ENCODE results near the gene R3HDM2. TPM values are rescaled to one million over a fixed set of nuclear protein-coding genes. Genes with fewer than 3 reads are reported as not detected.

R3HDM2 gene
- total and polyA plus RNA-seq, 4 donors, result 18.1 to 60.7 (median 30.6) TPM

DNA sequence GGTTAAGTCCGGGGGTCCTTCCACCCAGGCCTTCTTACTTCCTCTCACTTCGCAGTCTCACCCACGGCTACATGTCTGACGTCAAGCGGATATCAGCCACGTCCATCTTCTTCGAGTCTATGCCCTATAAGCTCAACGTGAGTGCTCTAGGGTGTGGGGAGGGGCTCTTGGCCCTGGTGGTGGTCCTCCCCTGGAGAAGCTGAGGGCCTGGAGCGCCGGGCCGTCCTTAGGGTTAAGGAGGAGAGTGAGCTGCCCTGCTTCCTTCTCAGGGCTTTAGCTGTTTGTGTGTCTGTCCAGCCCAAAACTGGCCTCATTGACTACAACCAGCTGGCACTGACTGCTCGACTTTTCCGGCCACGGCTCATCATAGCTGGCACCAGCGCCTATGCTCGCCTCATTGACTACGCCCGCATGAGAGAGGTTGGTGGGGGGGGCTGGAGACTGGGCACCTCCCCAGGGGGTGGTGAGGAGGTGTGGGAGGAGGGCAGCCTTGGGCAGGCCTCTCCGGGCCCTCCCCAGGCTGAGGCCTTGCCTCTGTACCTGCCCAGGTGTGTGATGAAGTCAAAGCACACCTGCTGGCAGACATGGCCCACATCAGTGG is 198.6 kb downstream of the R3HDM2 start:
- peaks cover 4 to 22% (median 18%) of the 10 kb centered on the region in 3 donors for H3K27me3 ChIP-seq (ENCODE audit: control insufficient read depth in 3 of 3, insufficient read depth in 3 of 3, low read length in 2 of 3)
- no peak overlapping the region for H3K4me3 ChIP-seq
- peaks cover 0 to 40% (median 14%) of the 10 kb centered on the region in 5 donors for H3K4me1 ChIP-seq (ENCODE audit: control insufficient read depth in 5 of 5, insufficient read depth in 5 of 5, low read length in 5 of 5)
- H3K9me3 ChIP-seq (ENCODE audit: control insufficient read depth in 4 of 4, insufficient read depth in 3 of 4, low read length in 3 of 4), result no peaks in the 10 kb centered on the region
- no peak overlapping the region for H3K9ac ChIP-seq (ENCODE audit: insufficient read depth in 1 of 2, low read length in 2 of 2)
- TF ChIP-seq, protein P1, sequence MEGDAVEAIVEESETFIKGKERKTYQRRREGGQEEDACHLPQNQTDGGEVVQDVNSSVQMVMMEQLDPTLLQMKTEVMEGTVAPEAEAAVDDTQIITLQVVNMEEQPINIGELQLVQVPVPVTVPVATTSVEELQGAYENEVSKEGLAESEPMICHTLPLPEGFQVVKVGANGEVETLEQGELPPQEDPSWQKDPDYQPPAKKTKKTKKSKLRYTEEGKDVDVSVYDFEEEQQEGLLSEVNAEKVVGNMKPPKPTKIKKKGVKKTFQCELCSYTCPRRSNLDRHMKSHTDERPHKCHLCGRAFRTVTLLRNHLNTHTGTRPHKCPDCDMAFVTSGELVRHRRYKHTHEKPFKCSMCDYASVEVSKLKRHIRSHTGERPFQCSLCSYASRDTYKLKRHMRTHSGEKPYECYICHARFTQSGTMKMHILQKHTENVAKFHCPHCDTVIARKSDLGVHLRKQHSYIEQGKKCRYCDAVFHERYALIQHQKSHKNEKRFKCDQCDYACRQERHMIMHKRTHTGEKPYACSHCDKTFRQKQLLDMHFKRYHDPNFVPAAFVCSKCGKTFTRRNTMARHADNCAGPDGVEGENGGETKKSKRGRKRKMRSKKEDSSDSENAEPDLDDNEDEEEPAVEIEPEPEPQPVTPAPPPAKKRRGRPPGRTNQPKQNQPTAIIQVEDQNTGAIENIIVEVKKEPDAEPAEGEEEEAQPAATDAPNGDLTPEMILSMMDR (IDR thresholded peaks at IDR 0.05; ENCODE audit: control extremely low read depth, extremely low read depth), result no peak
- ATAC-seq (ENCODE audit: insufficient read depth, low FRiP score), result no peak
- H3K36me3 ChIP-seq (ENCODE audit: control insufficient read depth in 4 of 4, insufficient read depth in 4 of 4, low read length in 4 of 4), result peaks cover 0 to 38% (median 17%) of the 10 kb centered on the region in 4 donors
- no peak overlapping the region for H3K27ac ChIP-seq (ENCODE audit: low read depth in 1 of 2, low read length in 1 of 2)
- DNase-seq, result no peak
- 93 to 95% methylated on average over 19 of the region's 19 CpGs for WGBS, 2 donors

- 96 to 97% methylated on average over 13 of the region's 13 CpGs for WGBS, 2 donors
- H3K9me3 ChIP-seq (ENCODE audit: control insufficient read depth in 4 of 4, insufficient read depth in 3 of 4, low read length in 3 of 4), result peaks cover 0 to 2% (median 0%) of the 10 kb centered on the region in 4 donors
- H3K4me3 ChIP-seq, result no peak overlapping the region
- ATAC-seq (ENCODE audit: insufficient read depth, low FRiP score), result no peak
- peaks cover 4 to 24% (median 17%) of the 10 kb centered on the region in 3 donors for H3K27me3 ChIP-seq (ENCODE audit: control insufficient read depth in 3 of 3, insufficient read depth in 3 of 3, low read length in 2 of 3)
- H3K27ac ChIP-seq (ENCODE audit: low read depth in 1 of 2, low read length in 1 of 2), result no peak overlapping the region
- H3K4me1 ChIP-seq (ENCODE audit: control insufficient read depth in 5 of 5, insufficient read depth in 5 of 5, low read length in 5 of 5), result peaks cover 0 to 37% (median 16%) of the 10 kb centered on the region in 5 donors
- no peak overlapping the region for H3K9ac ChIP-seq (ENCODE audit: insufficient read depth in 1 of 2, low read length in 2 of 2)
- no peak for DNase-seq
- TF ChIP-seq, protein P1 (IDR thresholded peaks at IDR 0.05; ENCODE audit: control extremely low read depth, extremely low read depth), result no peak
- peaks cover 0 to 38% (median 17%) of the 10 kb centered on the region in 4 donors for H3K36me3 ChIP-seq (ENCODE audit: control insufficient read depth in 4 of 4, insufficient read depth in 4 of 4, low read length in 4 of 4)
Measured at GRCh38 chr12:57231276-57232021, 199.4 kb downstream of the R3HDM2 start.

DNA sequence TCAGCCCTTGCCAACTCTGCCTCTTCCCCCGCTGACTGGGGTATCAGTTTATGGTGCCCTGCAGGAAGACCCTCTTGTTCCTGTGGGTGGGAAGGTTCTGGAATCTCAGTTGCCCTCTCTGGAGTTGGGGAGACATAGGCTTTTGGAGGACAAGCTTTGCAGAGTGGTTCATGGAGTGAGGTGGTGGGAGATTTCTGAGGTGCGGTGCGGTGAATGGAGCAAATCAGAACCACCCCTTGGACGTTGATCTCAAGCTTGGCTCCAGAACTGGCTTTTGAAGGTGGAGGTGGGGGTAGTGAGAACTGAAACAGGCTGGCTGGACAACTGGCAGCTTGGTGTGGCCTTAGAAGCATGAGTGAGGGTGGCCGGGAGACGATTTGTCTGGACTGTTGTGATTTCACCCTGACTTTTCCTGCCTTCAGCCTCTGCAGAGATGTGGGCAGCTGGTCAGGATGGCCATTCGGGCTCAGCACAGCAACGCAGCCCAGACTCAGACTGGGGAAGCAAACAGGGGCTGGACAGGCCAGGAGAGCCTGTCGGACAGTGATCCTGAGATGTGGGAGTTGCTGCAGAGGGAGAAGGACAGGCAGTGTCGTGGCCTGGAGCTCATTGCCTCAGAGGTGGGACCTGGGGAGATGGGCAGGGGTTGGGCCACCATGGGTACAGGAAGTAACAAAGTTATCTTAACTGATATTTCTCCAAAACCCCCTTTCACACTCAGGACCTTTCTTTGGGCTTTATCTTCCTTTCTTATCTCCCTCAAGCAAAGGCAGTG is 200.3 kb downstream of the R3HDM2 start:
- H3K9ac ChIP-seq (ENCODE audit: insufficient read depth in 1 of 2, low read length in 2 of 2), result peak overlapping the region; percentile 34 to 79
- H3K4me1 ChIP-seq (ENCODE audit: control insufficient read depth in 5 of 5, insufficient read depth in 5 of 5, low read length in 5 of 5), result peaks cover 0 to 31% (median 16%) of the 10 kb centered on the region in 5 donors
- 67 to 76% methylated on average over 10 of the region's 10 CpGs for WGBS, 2 donors
- DNase-seq (no peak), ATAC-seq (ENCODE audit: insufficient read depth, low FRiP score) (no peak)
- H3K27me3 ChIP-seq (ENCODE audit: control insufficient read depth in 3 of 3, insufficient read depth in 3 of 3, low read length in 2 of 3), result peaks cover 5 to 24% (median 20%) of the 10 kb centered on the region in 3 donors
- H3K36me3 ChIP-seq (ENCODE audit: control insufficient read depth in 4 of 4, insufficient read depth in 4 of 4, low read length in 4 of 4), result peaks cover 0 to 38% (median 17%) of the 10 kb centered on the region in 4 donors
- H3K4me3 ChIP-seq, result peak overlapping the region; percentile 75
- TF ChIP-seq, protein P1 (IDR thresholded peaks at IDR 0.05; ENCODE audit: control extremely low read depth, extremely low read depth), result no peak
- peaks cover 0 to 2% (median 0%) of the 10 kb centered on the region in 4 donors for H3K9me3 ChIP-seq (ENCODE audit: control insufficient read depth in 4 of 4, insufficient read depth in 3 of 4, low read length in 3 of 4)
- H3K27ac ChIP-seq (ENCODE audit: low read depth in 1 of 2, low read length in 1 of 2), result peak overlapping the region in 1 of 2 donors; percentile 78

All from lung (tissue), 12 donors.